GM12801 (cell line): ENCODE data around the gene ZNF805.

Experiments
- TF ChIP-seq, protein P1 (sequence below): IDR thresholded peaks from one replicate; pipeline ENCODE4 v1.5.1; 2011; ENCODE audit warnings: control low read depth; ENCODE audit not compliant: insufficient read length; ENCODE audit errors: extremely low read depth

Gene ZNF805

DNA sequence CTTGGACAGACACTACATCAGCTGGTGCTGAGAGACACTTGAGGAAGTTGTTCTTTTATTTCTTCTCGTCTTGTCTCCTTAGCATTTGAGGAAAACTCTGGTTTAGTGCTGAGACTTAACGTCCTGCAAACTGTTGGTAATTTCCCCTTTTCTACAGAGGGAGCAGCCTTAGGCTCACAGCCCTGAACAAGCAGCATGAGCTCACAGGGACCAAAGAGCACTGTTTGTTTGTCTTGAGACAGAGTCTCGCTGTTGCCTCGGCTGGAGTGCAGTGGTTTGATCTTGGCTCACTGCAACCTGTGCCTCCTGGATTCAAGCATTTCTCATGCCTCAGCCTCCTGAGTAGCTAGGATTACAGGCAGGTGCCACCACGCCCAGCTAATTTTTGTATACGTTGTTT, 5.5 kb downstream of the ZNF805 start:
- TF ChIP-seq, protein P1, sequence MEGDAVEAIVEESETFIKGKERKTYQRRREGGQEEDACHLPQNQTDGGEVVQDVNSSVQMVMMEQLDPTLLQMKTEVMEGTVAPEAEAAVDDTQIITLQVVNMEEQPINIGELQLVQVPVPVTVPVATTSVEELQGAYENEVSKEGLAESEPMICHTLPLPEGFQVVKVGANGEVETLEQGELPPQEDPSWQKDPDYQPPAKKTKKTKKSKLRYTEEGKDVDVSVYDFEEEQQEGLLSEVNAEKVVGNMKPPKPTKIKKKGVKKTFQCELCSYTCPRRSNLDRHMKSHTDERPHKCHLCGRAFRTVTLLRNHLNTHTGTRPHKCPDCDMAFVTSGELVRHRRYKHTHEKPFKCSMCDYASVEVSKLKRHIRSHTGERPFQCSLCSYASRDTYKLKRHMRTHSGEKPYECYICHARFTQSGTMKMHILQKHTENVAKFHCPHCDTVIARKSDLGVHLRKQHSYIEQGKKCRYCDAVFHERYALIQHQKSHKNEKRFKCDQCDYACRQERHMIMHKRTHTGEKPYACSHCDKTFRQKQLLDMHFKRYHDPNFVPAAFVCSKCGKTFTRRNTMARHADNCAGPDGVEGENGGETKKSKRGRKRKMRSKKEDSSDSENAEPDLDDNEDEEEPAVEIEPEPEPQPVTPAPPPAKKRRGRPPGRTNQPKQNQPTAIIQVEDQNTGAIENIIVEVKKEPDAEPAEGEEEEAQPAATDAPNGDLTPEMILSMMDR = no peak

DNA sequence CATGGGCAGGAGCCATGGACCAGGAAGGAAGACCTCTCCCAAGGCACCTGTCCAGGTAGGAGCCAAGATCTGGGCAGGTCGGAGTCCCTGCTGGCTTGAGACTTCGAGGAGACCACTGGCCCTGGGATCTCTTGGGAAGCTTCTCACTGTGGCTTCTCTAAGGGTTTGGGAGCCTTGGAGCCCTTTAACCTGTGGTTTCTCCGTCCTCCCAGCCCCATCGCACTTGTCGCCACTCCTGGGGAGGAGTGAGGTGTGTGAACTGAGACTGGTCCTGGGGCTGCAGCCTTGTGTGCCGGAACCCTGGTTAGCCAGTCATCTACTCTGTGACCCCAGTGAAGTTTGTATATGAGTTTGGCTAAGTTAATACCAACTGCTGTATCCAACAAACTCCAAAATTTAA, 8.2 kb downstream of the ZNF805 start:
- TF ChIP-seq, protein P1 = no peak

DNA sequence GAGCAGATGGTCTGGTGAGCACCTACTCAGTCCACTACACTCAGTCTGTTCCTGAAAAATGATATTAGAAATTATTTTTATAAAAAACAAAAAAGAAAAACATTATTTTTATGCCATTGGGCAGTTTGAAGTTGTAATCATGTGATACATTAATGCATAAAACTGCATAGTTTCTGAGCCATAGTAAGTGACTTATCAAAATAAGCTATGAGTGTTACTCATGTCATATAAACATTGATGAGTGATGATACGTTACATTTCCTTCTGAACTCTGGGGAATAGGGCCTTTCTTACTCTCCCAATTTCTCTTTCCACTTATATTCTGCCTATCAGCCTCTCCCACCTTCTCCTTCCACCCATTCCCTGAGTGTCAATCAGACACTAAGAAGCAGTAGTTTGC, 8.9 kb downstream of the ZNF805 start:
- TF ChIP-seq, protein P1 = no peak

DNA sequence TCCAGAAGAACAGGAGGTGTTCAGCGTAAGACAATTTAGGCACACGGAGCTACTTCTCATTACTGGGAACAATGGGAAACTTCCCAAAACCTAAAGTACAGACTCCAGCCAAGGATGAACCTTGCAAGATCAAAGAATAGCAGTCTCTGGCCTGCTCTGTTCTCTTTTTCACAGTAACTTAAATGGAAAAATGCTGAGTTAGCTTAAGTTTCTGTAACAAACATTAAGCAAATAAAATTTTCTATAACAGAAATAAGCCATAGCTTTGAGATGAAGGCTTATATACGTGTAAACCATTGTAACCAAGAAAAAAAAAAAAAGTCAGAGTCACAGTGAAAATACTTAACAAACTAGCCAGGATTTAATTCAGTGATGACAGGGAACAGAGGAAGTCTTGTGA, 21.6 kb downstream of the ZNF805 start:
- TF ChIP-seq, protein P1 = no peak

DNA sequence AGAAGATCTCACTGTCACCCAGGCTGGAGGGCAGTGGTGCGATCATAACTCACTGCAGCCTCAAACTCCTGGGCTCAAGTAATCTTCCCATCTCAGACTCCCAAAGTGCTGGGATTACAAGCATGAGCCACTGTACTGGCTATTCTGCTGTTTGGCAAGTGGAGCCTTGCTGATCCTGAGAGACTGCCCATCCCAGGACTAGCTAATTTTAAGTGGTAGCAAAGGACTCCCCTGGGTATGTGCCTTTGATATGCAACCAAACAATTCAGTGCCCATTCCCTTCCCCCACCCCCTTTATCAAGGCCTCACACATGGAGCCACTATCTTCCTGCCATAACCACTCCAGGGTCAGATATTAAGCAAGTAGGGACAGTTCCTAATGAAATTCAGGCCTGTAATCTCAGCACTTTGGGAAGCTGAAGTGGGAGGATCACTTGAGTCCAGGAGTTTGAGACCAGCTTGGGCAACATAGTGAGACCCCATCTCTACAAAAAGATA, 22.9 kb downstream of the ZNF805 start:
- TF ChIP-seq, protein P1 = no peak

DNA sequence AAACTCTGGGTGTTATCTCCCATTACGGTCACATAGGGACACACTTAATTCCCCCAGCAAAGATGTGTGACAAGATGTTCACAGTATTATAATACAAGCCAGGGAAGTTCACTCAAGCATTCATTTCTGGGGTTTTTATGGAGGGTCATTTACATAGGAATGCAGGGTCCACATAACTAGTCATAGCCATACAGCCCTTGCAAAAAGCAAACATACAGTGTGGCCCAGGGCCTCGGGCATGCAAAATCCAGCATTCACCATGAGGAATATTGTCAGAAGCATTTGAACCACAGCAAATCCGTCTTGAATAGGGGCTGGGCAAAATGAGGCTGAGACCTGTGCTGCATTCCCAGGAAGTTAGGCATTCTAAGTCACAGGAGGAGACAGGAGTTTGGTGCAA, 26.9 kb downstream of the ZNF805 start:
- TF ChIP-seq, protein P1 = no peak

DNA sequence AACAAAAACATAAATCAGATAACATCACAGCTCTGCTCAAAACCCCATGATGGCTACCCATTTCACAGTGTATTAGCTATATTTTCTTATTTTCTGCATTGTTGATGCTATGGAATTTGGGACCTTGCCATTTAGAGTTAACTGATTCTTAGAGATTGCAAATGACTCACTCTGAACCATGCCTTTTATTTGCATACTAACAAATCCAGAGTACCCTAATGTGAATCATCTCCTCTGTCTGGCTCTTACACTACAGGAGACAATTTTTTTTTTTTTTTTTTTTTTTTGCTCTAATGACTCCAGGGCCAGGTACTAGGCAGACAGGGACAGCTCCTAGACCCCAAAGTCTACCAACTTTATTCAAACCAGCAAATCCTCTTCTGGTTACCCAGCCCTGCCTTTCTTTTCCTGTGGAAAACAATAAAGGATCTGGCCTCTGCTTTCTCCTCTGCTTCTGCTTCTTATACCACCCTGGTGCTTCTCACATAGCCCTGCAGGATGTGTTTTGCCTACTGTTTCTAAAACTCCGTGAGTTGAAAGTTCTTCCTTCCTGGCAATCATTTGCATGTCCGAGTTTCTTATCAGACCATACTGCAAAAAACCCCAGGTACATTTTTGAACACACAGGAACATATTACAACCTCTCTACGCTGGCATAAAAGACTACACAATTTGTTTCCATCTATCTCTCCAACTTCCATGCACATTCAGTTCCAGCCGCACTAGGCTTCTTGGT, 29.3 kb downstream of the ZNF805 start:
- TF ChIP-seq, protein P1 = no peak

DNA sequence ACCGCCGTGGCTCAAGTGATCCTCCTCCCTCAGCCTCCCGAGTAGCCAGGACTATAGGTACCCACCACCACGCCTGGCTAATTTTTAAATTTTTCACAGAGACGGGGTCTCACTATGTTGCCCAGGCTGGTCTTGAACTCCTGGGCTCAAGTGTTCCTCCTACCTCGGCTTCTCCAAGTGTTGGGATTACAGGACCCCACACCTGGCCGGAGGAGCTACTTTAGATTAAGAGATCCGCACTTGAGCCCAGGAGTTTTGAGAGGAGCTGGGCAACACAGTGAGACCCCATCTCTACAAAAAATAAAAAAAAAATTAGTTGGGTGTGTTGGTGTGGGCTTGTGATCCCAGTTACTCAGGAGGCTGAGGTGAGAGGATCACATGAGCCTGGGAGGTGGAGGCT, 30.8 kb downstream of the ZNF805 start:
- TF ChIP-seq, protein P1 = no peak
